ENCODE measurements around the gene C11orf91.
"Not testable (repeated sequence)": the region's sequence is repeated elsewhere in the genome, so short reads cannot be mapped to it uniquely, and the experiment has no call there.

DNA sequence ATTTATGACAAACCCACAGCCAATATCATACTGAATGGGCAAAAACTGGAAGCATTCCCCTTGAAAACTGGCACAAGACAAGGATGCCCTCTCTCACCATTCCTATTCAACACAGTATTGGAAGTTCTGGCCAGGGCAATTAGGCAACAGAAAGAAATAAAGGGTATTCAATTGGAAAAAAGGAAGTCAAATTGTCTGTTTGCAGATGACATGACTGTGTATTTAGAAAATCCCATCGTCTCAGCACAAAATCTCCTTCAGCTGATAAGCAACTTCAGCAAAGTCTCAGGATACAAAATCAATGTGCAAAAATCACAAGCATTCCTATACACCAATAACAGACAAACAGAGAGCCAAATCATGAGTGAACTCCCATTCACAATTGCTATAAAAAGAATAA lies 26.9 kb upstream of the C11orf91 start:
- TF ChIP-seq, protein P1, sequence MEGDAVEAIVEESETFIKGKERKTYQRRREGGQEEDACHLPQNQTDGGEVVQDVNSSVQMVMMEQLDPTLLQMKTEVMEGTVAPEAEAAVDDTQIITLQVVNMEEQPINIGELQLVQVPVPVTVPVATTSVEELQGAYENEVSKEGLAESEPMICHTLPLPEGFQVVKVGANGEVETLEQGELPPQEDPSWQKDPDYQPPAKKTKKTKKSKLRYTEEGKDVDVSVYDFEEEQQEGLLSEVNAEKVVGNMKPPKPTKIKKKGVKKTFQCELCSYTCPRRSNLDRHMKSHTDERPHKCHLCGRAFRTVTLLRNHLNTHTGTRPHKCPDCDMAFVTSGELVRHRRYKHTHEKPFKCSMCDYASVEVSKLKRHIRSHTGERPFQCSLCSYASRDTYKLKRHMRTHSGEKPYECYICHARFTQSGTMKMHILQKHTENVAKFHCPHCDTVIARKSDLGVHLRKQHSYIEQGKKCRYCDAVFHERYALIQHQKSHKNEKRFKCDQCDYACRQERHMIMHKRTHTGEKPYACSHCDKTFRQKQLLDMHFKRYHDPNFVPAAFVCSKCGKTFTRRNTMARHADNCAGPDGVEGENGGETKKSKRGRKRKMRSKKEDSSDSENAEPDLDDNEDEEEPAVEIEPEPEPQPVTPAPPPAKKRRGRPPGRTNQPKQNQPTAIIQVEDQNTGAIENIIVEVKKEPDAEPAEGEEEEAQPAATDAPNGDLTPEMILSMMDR (IDR thresholded peaks at IDR 0.05; ENCODE audit: low read depth, low read length) = not testable (repeated sequence)
- TF ChIP-seq EZH2phosphoT487 (IDR thresholded peaks at IDR 0.05; ENCODE audit: low read depth) = not testable (repeated sequence)
